SW480 (cell line): ENCODE measurements around the gene LTV1.
"Not testable (repeated sequence)": the region's sequence is repeated elsewhere in the genome, so short reads cannot be mapped to it uniquely, and the experiment has no call there.

ENCODE experiments used
- DNase-seq: peaks from one replicate; pipeline ENCODE4 v3.0.0-alpha.2; 2016; ENCODE audit warnings: low spot score

Gene LTV1

DNA sequence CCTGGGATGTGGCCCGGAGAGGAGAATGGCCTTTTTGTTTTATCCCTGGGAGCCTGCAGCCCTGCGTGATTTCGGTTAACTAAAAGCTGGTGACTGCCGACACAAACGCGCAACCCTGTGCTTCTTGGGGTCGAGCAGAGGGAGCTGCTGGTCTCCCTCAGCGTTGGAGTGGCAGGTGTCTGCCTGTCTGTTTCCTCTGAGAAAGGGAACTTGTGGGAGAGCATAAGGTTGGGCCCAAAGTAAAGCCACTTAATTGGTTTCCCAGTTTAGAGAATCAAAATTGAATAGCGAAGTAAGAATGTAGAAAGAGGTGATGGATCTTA is 500 bp downstream of the LTV1 start:
- DNase-seq: peak; percentile 8

DNA sequence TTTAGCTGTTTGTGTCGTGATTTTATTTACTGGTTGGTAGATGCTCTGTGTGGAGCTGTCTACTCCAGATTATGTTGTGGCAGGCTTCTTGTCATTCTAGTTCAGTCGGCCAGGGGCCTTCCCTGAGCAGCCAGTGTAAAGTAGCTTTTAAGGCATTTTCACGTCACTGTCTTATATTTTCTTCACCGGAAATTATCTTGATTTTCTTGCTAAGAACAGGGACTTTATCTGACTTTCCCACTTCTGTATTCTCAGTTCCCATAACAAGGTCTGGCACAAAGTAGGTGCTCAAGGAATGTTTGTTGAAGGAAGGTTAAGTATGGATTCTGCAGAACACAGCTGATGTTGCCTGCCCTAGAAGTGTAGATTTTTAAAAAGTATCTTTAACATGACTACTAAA is 868 bp downstream of the LTV1 start:
- no peak for DNase-seq

DNA sequence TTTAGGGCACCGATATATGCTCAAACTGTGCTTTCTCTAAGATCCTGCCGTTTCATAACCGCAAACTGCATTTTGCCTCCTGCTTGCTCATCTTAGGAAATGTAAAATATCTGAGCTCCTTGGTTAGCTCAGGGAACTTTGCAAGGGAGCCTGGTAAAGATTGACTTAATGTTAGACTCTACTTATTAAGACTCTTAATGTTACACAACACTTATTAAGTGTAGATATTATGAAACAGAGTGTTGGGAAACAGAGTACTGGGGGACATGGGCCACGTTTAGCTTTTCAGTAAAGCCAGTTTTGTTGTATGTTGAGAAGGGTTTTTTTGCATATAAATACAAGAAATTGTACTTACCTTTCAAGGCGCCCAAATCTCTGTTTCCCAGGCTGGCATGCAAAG is 1.9 kb downstream of the LTV1 start:
- no peak for DNase-seq

DNA sequence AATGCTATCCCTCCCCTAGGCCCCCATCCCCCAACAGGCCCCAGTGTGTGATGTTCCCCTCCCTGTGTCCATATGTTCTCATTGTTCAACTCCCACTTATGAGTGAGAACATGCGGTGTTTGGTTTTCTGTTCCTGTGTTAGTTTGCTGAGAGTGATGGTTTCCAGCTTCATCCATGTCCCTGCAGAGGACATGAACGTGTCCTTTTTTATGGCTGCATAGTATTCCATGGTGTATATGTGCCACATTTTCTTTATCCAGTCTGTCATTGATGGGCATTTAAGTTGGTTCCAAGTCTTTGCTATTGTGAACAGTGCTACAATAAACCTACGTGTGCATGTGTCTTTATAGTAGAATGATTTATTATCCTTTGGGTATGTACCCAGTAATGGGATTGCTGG is 8.6 kb downstream of the LTV1 start:
- not testable (repeated sequence) for DNase-seq

DNA sequence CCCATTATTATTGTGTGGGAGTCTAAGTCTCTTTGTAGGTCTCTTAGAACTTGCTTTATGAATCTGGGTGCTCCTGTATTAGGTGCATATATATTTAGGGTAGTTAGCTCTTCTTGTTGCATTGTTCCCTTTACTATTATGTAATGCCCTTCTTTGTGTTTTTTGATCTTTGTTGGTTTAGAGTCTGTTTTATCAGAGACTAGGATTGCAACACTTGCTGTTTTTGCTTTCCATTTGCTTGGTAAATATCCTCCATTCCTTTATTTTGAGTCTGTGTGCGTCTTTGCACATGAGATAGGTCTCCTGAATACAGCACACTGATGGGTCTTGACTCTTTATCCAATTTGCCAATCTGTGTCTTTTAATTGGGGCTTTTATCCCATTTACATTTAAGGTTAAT is 11.9 kb downstream of the LTV1 start:
- DNase-seq: not testable (repeated sequence)

DNA sequence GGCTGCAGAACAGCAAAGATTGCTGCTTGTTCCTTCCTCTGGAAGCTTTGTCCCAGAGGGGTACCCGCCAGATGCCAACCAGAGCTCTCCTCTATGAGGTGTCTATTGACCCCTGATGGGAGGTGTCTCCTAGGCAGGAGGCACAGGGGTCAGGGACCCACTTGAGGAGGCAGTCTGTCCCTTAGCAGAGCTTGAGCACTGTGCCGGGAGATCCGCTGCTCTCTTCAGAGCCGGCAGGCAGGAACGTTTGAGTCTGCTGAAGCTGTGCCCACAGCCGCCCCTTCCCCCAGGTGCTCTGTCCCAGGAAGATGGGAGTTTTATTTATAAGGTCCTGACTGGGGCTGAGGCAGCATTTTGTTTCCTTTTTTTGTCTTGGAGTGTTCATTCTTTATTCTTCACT is 13.6 kb downstream of the LTV1 start:
- DNase-seq: not testable (repeated sequence)

DNA sequence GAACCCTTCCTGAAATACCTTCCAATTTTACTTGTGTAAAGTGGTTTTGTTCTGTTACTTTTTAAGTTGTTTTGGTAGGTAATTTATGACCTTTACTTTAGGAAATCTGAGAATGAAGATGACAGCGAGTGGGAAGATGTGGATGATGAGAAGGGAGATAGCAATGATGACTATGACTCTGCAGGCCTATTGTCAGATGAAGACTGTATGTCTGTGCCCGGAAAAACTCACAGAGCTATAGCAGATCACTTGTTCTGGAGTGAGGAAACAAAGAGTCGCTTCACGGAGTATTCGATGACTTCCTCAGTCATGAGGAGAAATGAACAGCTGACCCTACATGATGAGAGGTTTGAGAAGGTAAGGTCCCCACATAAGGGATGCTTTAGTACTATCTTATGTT is 14.5 kb downstream of the LTV1 start:
- DNase-seq: no peak

DNA sequence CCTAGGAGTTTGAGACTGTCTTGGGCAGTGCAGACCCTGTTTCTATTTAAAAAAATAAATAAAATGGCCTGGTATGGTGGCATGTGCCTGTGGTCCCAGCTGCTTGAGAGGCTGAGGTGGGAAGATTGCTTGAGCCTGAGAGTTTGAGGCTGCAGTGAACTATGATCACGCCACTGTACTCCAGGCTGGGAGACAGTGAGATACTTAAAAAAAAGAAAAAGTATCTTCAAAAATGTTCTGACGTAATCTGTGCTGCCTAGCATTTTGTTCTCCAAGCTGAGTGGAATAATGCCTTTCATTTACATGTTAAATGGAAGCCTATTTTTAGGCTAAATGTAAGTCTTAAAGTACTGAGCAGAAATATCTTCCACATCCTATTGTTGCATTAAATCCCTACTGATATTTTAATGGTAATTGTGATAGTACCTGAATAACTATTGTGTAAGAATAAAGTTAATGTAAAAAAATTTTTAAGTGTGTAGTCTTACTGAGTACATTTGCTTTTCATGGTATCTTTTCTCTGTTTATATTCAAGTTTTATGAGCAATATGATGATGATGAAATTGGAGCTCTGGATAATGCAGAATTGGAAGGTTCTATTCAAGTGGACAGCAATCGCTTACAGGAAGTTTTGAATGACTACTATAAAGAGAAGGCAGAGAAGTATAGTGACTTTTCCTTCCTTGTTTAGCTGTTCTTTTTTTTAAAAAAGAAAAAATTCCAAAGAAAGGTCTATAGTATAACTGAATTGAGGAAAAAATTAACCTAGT is 16.9 kb downstream of the LTV1 start:
- no peak for DNase-seq

DNA sequence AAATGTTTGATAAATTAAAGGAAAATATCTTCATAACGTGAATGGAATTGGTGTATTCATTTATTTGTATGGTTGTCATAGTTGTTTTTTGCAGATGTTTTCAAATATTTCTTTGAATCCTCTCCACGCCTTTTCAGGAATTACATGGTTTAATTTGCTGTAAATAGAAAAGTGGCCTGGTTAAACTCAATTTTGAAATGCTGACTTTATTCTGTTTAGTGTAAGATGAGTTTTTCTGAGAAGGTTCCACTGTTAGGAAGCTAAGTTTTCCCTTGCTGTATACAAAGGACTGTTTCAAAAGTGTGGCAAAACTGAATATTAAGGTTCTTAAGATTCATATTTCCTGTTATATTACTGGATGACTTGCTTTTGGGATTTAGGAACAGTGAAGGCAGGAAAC is 20.6 kb downstream of the LTV1 start:
- no peak for DNase-seq

DNA sequence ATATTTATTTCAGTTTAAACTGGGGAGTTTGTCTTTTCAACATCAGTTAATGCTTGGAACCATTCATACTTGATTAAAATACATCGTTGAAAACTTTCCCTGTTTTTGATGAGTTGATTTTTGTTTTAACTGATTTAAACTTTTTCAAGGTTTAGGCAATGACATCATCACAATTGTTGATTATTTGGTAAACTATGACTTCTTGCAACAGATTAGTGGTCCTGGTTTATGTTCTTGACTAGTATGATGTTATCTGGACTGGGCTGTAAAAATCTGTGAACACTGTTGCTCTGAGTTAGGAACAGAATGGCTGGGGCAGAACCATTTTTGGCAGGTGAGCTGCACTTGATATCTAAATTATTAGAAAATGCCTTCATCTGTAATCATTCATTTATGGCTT is 21.1 kb downstream of the LTV1 start, which contains the start of gene ZC2HC1B:
Gene ZC2HC1B (plus strand): TSS at position 241 of the 400 bp plus-strand sequence. CDS start 66 bp downstream, at position 307.
- no peak for DNase-seq

DNA sequence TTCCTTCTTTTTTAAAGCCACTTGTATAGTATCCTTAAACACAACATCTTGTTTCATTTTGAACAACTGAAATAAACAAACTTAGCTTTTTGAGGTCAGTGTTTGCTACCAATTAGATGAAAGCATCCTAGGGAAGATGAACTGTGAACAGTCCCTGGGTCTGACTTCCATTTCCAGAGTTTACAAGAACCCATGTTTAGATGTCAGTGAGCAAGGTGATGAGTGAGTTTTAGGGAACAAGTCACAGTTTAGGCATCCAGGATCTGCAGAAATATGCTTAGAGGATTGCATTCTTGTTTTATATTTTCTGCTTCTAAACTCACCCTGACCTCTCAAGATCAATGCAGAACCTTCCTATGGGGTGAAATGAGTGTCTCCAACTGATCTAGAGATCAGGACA is 24.1 kb downstream of the LTV1 start:
- DNase-seq: no peak

DNA sequence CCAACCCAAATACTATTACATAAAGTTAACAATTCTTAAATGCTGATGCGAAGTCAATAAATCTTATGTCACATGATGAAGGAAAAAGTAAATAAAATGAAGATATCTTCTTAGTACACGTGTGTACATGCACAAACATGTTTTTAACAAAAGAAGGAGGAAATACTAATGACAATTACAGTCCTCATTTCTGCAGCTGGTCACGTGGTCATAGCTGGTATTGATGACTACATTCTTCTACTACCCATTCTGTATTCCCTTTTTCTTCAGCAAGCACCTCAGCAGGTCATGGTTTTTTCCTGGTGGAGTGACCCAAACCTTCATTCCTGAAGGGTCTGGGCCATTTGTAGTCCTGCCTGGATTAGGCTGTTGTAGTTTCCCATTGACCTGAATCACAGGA is 25.7 kb downstream of the LTV1 start:
- not testable (repeated sequence) for DNase-seq

DNA sequence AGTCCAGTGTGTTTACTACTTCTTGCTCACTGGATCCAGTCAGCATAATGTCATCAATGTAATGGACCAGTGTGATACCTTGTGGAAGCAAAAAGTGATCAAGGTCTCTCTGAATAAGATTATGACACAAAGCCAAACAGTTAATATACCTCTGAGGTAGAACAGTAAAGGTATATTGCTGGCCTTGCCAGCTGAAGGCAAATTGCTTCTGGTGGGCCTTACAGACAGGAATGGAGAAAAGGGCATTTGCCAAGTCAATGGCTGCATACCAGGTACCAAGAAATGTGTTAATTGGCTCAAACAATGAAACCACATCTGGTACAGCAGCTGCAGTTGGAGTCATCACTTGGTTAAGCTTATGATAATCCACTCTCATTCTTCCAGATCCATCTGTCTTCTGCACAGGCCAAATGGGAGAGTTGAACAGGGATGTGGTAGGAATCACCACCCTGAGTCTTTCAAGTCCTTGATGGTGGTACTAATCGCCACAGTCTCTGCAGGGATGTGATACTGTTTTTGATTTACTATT is 28.1 kb downstream of the LTV1 start:
- not testable (repeated sequence) for DNase-seq

DNA sequence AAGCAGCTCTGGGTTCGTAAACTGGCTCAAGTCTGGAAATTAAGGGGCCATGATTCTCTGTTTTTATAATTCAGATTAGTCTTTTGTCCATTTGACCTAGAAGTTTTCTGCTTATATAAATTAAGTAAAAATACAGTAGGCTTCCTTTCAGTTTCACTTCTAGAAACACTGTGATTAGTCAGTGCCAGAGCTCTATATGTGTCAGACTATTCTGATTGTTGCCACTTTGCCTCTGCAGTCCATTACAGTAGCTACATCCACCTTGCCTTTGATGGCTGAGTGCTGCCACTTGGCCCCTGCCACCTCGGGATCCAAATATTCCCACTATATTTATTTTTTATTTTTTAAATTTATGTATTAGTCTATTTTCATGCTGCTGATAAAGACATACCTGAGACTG is 29.1 kb downstream of the LTV1 start:
- no peak for DNase-seq

DNA sequence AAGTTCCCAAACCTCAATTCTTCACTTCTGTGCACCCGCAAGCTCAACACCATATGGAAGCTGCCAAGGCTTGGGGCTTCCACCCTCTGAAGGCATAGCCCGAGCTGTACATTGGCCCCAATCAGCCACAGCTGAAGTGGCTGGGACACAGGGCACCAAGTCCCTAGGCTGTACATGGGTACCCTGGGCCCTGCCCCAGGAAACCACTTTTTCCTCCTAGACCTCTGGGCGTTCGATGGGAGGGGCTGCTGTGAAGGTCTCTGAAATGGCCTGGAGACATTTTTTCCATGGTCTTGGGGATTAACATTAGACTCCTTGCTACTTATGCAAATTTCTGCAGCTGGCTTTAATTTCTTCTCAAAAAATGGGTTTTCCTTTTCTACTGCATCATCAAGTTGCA is 30.5 kb downstream of the LTV1 start:
- DNase-seq: not testable (repeated sequence)

DNA sequence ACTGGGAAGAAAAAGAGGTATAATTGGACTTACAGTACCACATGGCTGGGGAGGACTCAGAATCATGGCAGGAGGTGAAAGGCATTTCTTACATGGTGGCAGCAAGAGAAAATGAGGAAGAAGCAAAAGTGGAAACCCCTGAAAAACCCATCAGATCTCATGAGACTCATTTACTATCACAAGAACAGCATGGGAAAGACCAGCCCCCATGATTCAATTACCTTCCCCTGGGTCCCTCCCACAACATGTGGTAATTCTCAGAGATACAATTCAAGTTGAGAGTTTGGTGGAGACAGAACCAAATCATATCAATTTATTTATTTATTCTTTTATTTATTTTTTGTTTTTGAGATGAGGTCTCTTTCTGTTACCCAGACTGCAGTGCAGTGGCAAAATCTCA is 31.4 kb downstream of the LTV1 start:
- DNase-seq: not testable (repeated sequence)

DNA sequence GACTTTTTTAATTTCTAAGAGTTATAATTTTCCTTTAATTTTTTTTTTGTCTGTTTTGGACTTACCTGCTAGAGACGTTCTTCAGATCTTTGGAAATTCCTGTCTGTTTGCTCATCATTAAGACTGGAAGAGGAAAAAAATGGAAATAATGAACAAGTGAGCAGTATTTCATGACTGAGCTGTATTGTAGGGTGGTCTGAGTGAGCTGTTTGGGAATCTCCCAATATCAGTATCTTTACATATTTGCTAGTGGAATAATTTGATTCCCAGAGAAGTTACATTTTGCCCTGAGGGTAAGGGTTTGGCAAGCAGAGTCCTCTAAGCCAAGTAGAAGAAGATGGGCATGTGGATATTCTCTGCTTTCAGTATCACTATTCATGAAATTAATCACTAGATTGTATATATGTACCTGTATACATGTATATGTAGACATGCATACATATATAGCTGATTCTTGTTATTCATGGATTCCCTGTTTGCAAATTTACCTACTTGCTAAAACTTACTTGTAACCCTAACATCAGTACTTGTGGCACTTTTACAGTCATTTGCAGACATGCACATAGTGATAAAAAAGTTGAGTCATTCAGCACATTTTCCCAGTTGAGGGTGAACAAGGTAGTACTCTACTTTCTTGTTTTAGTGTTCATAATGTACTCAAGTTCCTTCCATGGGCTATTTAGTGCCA is 34.6 kb downstream of the LTV1 start:
- no peak for DNase-seq

DNA sequence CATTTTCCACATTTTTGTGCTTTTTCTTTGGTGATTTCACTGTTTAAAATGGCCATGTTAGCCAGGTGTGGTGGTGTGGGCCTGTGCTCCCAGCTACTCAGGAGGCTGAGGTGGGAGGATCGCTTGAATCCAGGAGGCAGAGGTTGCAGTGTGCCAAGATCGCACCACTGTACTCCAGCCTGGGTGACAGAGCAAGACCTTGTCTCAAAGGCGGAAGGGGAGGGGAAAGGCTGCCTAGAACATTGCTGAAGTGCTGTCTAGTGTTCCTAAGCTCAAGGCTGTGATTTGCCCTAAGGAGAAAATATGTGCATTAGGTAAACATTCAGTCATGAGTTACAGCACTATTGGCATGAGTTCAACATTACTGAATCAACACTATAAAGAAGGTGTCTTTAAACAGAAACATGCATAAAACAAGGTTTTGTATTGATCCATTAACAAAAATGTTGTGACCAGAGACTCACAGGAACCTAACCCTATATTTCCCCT is 35.2 kb downstream of the LTV1 start:
- DNase-seq: no peak

DNA sequence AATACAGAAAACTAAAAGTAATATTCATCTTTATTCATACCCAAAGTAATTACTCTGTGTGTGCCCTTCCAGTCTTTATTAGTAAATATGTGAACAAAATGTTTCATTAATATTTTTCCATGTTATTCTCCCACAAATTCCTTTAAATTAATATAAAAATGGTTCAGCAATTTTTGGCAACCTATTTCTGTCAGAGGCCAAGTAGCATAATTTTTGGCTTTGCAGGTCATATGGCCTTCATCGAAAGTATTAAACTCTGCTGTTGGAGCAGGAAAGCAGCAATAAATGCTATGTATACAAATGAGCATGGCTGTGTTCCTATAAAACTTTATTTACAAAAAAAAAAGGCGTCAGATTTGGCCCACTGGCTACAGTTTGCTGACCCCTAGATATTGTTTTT is 37.3 kb downstream of the LTV1 start:
- DNase-seq: no peak

DNA sequence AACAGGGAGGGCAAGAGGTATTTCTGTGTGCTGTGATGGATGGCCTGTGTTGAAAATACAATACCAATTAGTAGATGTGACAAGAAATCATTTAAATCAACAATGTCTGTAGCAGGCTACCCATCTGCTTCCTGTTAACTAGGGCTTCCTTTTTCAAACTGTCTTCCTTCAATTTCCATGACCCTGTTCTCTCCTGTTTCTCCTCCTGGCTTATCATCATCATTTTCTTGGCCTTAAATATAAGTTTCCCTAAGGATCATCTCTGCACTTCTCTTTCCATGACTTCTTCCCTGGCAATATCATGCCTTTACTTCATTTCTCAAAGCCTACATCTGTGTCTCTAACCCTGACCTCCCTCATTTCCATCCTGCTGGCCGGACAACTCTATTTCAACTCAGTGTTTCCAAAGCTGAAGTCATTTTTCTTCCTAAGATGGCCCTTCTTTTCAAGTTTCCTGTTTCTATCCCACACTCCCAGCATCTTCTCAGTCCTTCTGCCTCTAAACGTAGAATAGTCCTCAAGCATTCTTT is 39.3 kb downstream of the LTV1 start:
- DNase-seq: no peak

DNA sequence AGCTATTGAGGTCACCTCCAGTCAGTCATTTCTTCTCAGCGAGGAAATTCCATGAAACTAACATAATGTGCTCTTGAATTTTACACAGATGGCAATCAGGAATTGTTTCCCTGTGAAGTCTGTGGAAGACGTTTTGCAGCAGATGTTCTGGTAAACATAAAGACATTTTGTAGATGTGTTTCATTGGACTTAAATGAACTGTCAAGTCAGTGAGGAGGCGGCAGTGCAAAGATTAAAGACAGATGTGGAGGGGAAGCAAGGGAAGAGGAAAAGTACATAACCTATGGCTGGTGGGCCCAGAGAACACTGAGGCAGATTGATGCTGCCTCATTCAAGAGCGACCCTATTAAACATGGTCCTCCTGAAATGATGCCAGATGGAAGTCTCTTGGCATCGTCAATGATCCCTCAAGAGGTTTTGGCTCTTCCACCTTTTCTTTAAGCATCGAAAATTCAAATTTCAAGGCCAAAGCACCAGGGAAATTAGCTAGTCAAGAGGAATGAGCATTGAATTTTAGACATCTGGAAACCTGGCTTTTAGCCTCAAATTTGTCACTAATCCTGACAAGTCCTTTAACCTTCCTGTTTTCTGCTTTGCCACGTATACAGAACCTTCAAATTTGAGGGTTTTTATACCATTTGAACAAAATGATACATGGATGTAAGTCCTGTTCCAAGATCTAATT is 41.2 kb downstream of the LTV1 start:
- DNase-seq: no peak

DNA sequence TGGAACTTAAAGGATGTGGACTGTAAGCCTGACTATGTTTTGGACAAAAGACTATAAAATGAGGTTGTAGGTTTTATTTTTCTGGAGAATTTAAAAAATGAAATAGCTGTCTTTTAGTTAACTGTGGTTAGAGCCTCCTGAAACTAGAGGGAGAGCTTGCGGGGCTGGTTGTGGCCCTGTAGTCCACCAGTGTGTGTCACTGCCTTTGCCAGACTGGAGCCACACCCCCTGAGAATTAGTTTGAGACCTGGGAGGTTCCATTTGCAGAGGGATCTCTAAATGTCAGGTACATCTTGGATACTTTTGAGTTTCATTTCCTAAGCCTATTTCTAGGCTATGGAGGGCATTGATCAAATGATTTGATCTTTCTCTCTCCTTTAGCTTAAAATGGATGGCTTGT is 42.0 kb downstream of the LTV1 start:
- no peak for DNase-seq

DNA sequence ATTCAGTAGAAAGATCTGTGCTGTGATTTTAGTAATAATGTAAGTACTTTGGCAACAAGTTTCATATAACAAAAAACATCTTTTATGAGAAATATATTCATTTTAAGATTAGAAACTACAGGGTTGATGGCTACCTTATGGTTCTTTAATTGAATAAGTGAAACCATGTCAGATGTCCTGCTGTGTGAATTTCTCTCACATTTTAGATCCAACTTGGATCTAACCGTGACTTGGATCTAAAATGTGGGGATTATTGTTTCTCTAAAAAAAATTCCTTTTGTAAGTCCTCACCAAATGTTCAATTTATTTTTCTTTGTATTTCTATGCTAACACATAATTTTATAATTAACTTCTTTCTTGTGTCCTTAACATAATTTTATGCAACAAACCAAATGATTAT is 51.5 kb downstream of the LTV1 start:
- no peak for DNase-seq
